Left lung (tissue), 10 donors: ENCODE data around the gene FRMD5. TPM values are rescaled to one million over a fixed set of nuclear protein-coding genes. Genes with fewer than 3 reads are reported as not detected.
A peak's percentile ranks its signal among the peaks of the same experiment; 100 is the strongest.
"Not testable (repeated sequence)": the region's sequence is repeated elsewhere in the genome, so short reads cannot be mapped to it uniquely, and the experiment has no call there.

Experiments
- ATAC-seq: fragments of 200-7000 bp; cut with Tn5 transposase; one replicate; pipeline ENCODE4 v1.9.1; 2020; ENCODE audit warnings: moderate library complexity
- DNase-seq, 4 donors: peaks; one replicate each; pipeline ENCODE4 v3.0.0-alpha.2; 2013 to 2020
- H3K27ac ChIP-seq, 2 donors: fragments of 200-600 bp; sonication (generic) in 1 of 2; one replicate each; pipeline versions ENCODE4 v1.5.0 to v1.8.0; 2020 to 2021
- H3K27me3 ChIP-seq, 2 donors: fragments of 200-600 bp; sonication (generic) in 1 of 2; one replicate each; pipeline versions ENCODE4 v1.5.0 to v1.8.0; 2020 to 2021
- H3K36me3 ChIP-seq, 2 donors: fragments of 200-600 bp; sonication (generic) in 1 of 2; one replicate each; pipeline versions ENCODE4 v1.5.0 to v1.8.0; 2020 to 2021
- H3K4me1 ChIP-seq, 2 donors: fragments of 200-600 bp; one replicate each; pipeline ENCODE4 v1.8.0; 2021
- H3K4me3 ChIP-seq, 2 donors: fragments of 200-600 bp; sonication (generic) in 1 of 2; one replicate each; pipeline versions ENCODE4 v1.5.0 to v1.8.0; 2020 to 2021; ENCODE audit warnings: mild to moderate bottlenecking in 1 of 2
- H3K9me3 ChIP-seq, 2 donors: fragments of 200-600 bp; sonication (generic) in 1 of 2; one replicate each; pipeline versions ENCODE4 v1.5.0 to v1.8.0; 2020 to 2021
- intact Hi-C, 2 donors: fragments of 100-400 bp; cut with DNase I; formaldehyde crosslinking; loops; one replicate each; pipeline versions ENCODE4 v1.11.2 to v1.14.2; 2022
- polyA plus RNA-seq, 6 donors: library from polyadenylated mRNA; unstranded; fragments of 120-200 nt; gene quantifications; one replicate each; pipeline ENCODE4 v1.2.1, GENCODE V29; 2013; ENCODE audit not compliant: insufficient read length in 6 of 6
- total RNA-seq, 2 donors: library from RNA; stranded (reverse); fragmentation: NEBNext Ultra II Directional; extraction: Animal tissue kit (Norgen Biotek cat#: 25700); gene quantifications; one replicate each; pipeline ENCODE4 v1.2.1, GENCODE V29; 2021
- TF ChIP-seq, protein P1 (sequence below), 2 donors: fragments of 200-600 bp; sonication (generic) in 1 of 2; IDR thresholded peaks; one replicate each; pipeline versions ENCODE4 v1.5.0 to v1.8.0; 2021; ENCODE audit warnings: antibody characterized with exemption in 2 of 2
- donor health status: DM: no; HTN: yes; CAD: no.
- donor health status: DM: no; HTN: no; CAD: no.

Gene FRMD5
- total and polyA plus RNA-seq, 8 donors, result 1.5 to 4.4 (median 2.3) TPM

DNA sequence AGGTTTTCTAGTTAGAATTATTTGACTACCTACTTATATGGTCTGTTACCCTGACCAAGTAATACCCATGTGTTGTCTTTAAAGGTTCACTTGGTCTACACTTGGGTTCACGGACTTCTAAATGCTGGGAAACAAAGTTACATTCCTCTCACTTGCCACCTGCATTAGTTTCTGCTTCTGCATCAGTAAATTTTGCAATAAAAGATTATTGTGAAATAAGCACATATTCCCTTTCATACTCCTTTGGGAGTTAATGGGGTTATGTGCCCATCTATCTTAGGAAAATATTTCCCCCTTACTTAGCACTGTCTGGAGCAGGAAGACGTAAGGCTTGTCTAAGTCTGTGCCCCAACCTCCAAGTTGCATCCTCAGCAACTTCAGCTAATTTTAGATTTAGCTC lies 160.7 kb downstream of the FRMD5 start:
- Histone ChIP-seq H3K27me3 (peaks cover 0 to 10% of the 10 kb centered on the region in 2 donors), H3K27ac (no peak overlapping the region), H3K4me3 (no peak overlapping the region), H3K36me3 (no peaks in the 10 kb centered on the region), H3K9me3 (no peaks in the 10 kb centered on the region), H3K4me1 (no peaks in the 10 kb centered on the region)
- no peak for ATAC-seq
- TF ChIP-seq, protein P1, sequence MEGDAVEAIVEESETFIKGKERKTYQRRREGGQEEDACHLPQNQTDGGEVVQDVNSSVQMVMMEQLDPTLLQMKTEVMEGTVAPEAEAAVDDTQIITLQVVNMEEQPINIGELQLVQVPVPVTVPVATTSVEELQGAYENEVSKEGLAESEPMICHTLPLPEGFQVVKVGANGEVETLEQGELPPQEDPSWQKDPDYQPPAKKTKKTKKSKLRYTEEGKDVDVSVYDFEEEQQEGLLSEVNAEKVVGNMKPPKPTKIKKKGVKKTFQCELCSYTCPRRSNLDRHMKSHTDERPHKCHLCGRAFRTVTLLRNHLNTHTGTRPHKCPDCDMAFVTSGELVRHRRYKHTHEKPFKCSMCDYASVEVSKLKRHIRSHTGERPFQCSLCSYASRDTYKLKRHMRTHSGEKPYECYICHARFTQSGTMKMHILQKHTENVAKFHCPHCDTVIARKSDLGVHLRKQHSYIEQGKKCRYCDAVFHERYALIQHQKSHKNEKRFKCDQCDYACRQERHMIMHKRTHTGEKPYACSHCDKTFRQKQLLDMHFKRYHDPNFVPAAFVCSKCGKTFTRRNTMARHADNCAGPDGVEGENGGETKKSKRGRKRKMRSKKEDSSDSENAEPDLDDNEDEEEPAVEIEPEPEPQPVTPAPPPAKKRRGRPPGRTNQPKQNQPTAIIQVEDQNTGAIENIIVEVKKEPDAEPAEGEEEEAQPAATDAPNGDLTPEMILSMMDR (IDR thresholded peaks at IDR 0.05), result no peak
- DNase-seq, result no peak
- intact Hi-C loops, result no loop called here

DNA sequence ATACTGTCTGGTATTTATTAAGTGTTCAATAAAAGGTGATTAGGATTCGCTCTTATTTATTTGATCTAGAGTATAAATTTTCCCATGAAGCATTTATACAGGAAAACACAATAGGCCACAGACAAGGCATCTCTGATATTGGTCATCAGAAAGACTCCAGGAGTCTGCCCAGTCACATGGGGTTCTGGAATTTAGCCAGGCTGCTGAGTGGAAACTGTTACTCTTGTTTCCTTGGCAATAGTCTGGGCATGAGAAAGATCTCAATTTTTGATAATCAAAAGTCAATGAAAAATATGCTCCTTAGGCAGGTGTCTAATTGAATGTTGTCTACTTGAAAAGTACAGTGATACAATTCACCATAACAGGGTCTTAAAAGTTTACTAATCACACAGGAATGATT lies 161.2 kb downstream of the FRMD5 start:
- Histone ChIP-seq H3K9me3 (no peaks in the 10 kb centered on the region), H3K36me3 (no peaks in the 10 kb centered on the region), H3K4me1 (no peaks in the 10 kb centered on the region), H3K27ac (no peak overlapping the region), H3K27me3 (peaks cover 0 to 6% of the 10 kb centered on the region in 2 donors), H3K4me3 (no peak overlapping the region)
- TF ChIP-seq, protein P1 (IDR thresholded peaks at IDR 0.05), result no peak
- DNase-seq (no peak), ATAC-seq (no peak)
- intact Hi-C loops, result no loop called here

DNA sequence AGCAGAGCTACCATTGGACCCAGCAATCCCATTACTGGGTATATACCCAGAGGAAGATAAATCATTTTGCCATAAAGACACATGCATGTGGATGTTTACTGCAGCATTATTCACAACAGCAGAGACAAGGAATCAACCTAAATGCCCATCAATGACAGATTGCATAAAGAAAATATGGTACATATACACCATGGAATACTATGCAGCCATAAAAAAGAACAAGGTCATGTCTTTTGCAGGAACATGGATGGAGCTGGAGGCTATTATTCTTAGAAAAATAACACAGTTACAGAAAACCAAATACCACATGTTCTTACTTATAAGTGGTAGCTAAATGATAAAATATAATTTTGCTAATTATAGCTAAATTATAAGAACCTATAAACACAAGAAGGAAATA lies 162.3 kb downstream of the FRMD5 start:
- H3K27me3 ChIP-seq, intact Hi-C loops, H3K36me3 ChIP-seq, H3K27ac ChIP-seq, H3K4me1 ChIP-seq, ATAC-seq, H3K9me3 ChIP-seq, DNase-seq, H3K4me3 ChIP-seq: not testable (repeated sequence)

DNA sequence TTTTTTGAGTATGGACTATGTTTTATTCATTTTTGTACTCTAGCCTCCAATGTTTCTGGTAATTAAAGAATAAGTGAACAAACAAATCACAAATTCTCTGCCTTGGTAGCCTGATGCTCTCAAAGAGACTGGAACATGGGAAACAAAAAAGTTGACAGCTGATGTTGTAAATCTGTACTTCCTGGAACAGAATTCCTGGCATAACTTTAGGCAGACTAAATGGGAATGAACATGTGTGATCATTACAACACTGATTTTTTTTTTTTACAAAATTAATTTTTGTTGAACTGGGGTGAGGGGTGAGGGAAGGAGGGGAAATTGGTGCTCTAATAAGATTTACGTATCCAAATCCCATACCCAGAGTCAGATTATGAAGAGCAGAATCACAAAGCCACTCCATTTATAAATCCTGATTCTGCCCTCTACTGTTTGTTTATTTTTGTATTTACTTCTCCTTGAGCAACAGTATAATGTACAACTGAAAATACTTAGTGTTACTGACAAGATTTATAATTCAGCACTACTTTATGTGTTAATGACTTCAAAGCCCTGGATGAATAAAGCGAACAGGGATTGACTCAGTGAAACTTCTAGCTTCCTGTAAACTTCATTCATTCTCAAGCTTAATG lies 165.0 kb downstream of the FRMD5 start:
- no peaks in the 10 kb centered on the region for H3K36me3 ChIP-seq
- no peaks in the 10 kb centered on the region for H3K27me3 ChIP-seq
- H3K27ac ChIP-seq, result no peak overlapping the region
- no peak overlapping the region for H3K4me3 ChIP-seq
- no peaks in the 10 kb centered on the region for H3K9me3 ChIP-seq
- H3K4me1 ChIP-seq, result no peaks in the 10 kb centered on the region
- ATAC-seq, result no peak
- TF ChIP-seq, protein P1 (IDR thresholded peaks at IDR 0.05), result no peak
- intact Hi-C loops, result no loop called here
- DNase-seq, result peak in 1 of 4 donors; percentile 18

DNA sequence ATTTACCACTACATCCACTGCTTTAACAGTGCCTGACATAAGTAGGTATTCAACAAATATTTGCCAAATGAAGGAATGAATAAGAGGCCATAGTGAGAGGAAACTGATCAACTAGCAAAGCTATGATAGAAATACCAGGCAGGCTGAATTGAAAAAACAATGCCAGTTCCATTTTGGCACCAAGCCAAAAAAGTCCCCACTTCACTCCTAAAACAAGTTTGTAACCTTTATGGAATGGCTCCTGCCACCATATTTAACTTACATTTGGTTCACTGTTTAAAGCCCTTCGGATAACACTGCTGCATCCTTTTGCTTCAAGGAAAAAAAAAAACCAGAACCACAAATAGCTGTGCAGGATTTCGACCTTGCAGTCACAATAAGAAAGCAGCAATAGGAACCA lies 166.1 kb downstream of the FRMD5 start:
- intact Hi-C loops, result no loop called here
- Histone ChIP-seq H3K9me3 (no peaks in the 10 kb centered on the region), H3K27ac (no peak overlapping the region), H3K36me3 (no peaks in the 10 kb centered on the region), H3K27me3 (no peaks in the 10 kb centered on the region), H3K4me1 (no peaks in the 10 kb centered on the region), H3K4me3 (no peak overlapping the region)
- ATAC-seq, result no peak
- DNase-seq, result no peak
- TF ChIP-seq, protein P1 (IDR thresholded peaks at IDR 0.05), result no peak

DNA sequence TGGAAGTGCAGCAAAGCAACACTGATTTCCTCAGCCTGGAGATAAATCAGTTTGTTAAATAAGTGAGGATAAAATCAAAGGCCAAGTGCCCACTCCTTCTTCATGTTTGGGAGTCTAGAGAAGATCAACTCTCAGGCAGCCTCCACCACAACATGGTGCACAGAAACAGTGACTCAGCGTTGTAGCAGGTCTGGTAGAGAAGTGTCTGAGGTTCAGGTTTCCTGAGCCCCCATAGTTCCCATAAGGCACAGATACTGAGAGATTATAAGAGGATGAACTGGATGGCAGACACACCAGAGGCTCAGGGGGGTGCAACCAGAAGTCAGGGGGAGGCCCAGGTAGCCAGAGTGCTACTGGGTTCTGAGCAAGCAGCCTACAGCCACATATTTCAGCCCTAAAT lies 166.7 kb downstream of the FRMD5 start:
- no peak for ATAC-seq
- H3K4me3 ChIP-seq, result no peak overlapping the region
- DNase-seq, result no peak
- no peaks in the 10 kb centered on the region for H3K4me1 ChIP-seq
- H3K27ac ChIP-seq, result no peak overlapping the region
- no peaks in the 10 kb centered on the region for H3K9me3 ChIP-seq
- intact Hi-C loops, result no loop called here
- no peaks in the 10 kb centered on the region for H3K27me3 ChIP-seq
- no peaks in the 10 kb centered on the region for H3K36me3 ChIP-seq
- TF ChIP-seq, protein P1 (IDR thresholded peaks at IDR 0.05), result no peak
